ENCODE measurements around the gene DNAH8. TPM values are rescaled to one million over a fixed set of nuclear protein-coding genes. Genes with fewer than 3 reads are reported as not detected.

The DNAH8 gene
- total RNA-seq, 1 donor from 2014 or later = 14.6 TPM

DNA sequence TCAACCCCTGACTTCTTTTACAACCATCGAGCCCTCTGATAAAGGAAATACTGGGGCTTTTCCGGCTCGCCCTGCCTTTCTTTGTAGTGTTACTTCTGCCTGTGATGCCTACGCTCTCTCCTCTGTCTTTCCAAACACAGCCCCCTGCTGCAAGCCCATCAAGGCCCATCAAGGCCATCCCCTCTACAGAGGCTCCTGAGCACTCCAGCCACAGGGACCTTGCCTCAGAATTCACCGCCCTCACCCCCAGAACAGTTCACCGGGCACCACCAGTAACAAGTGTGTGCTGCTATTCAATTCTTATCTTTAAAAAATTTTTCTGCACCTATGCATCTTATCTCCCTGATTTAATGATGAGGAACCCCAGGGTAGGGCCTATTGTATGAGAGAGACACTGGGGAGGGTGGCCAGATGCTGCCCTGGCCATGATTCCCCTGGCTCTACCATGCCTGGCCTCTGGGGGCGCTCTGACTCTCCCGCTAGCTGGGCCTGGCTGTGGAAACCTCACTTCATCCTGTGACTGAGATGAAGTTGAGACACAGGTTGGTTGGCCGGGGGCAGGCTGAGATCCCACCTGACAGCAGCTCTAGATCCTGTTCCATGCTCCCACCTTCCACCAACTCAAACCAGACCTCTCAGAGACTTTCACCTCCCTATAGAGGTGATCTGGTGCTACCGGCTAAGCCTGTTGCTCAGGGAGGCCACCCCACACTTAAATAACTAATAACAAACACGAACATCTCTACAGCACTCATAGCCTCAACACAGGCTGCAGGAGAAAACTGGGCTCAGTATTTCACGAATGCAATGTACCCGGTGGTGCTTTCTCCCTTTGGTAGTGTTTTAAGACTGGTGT lies 314.3 kb downstream of the DNAH8 start:
- Histone ChIP-seq H3K27me3 (ENCODE audit: control insufficient read depth in 3 of 3, insufficient read depth in 3 of 3, low read length in 3 of 3) (peaks cover 7 to 22% (median 16%) of the 10 kb centered on the region in 3 donors), H3K9me3 (ENCODE audit: control insufficient read depth in 3 of 3, low read length in 3 of 3) (no peaks in the 10 kb centered on the region), H3K4me3 (ENCODE audit: low read length in 3 of 3) (no peak overlapping the region), H3K27ac (ENCODE audit: low read depth, low read length) (no peak overlapping the region), H3K36me3 (ENCODE audit: control insufficient read depth in 3 of 3, insufficient read depth in 3 of 3, low read length in 3 of 3) (no peaks in the 10 kb centered on the region), H3K4me1 (ENCODE audit: control insufficient read depth in 3 of 3, insufficient read depth in 3 of 3, low read length in 3 of 3) (no peaks in the 10 kb centered on the region), H3K9ac (ENCODE audit: low read depth in 1 of 3, low read length in 3 of 3) (no peak overlapping the region)

DNA sequence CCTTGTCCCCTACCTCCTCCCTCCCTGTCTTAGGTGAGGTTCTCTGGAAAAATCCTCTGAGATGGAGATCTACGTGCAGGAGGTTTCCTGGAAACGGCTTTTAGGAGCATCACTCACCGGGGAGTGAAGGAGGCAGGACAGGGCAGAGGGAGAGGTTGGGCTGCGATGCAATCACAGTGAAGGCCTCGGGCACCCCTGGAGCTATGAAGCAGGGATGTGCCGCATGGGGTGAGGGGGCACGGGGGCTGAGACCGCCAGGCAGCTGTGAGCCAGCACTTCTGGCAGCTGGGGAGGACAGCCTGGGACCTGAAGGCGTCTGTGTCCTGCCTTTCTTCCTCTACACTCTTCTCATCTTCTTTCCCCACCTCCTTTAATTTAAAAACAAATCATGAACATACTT lies 320.6 kb downstream of the DNAH8 start:
- H3K4me3 ChIP-seq (ENCODE audit: low read length in 3 of 3) = no peak overlapping the region
- no peaks in the 10 kb centered on the region for H3K4me1 ChIP-seq (ENCODE audit: control insufficient read depth in 3 of 3, insufficient read depth in 3 of 3, low read length in 3 of 3)
- peaks cover 37 to 56% (median 49%) of the 10 kb centered on the region in 3 donors for H3K27me3 ChIP-seq (ENCODE audit: control insufficient read depth in 3 of 3, insufficient read depth in 3 of 3, low read length in 3 of 3)
- no peaks in the 10 kb centered on the region for H3K9me3 ChIP-seq (ENCODE audit: control insufficient read depth in 3 of 3, low read length in 3 of 3)
- no peak overlapping the region for H3K9ac ChIP-seq (ENCODE audit: low read depth in 1 of 3, low read length in 3 of 3)
- H3K36me3 ChIP-seq (ENCODE audit: control insufficient read depth in 3 of 3, insufficient read depth in 3 of 3, low read length in 3 of 3) = no peaks in the 10 kb centered on the region
- no peak overlapping the region for H3K27ac ChIP-seq (ENCODE audit: low read depth, low read length)

DNA sequence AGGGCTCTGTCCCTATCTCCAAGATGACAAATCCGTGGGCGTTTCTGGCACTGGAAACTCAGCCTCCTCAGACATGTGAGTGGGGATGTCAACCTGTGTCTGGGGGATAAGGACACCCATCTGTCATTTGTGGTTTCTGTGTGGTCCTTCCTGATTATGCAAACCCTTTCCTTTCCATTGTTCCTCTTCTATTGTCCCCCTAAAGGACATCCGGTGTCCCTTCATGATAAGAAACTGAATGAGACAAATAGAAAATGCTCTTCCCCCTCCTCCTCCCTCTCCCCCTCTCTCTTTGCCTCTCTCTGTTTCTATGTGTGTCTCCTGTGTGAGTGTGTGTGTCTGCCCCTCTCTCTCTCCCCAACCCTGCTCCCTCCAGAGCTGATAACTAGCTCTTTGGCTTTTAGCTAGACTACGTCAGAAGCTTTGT lies 322.0 kb downstream of the DNAH8 start:
- H3K9ac ChIP-seq (ENCODE audit: low read depth in 1 of 3, low read length in 3 of 3) = no peak overlapping the region
- H3K4me3 ChIP-seq (ENCODE audit: low read length in 3 of 3) = no peak overlapping the region
- peaks cover 37 to 49% (median 47%) of the 10 kb centered on the region in 3 donors for H3K27me3 ChIP-seq (ENCODE audit: control insufficient read depth in 3 of 3, insufficient read depth in 3 of 3, low read length in 3 of 3)
- H3K27ac ChIP-seq (ENCODE audit: low read depth, low read length) = no peak overlapping the region
- no peaks in the 10 kb centered on the region for H3K4me1 ChIP-seq (ENCODE audit: control insufficient read depth in 3 of 3, insufficient read depth in 3 of 3, low read length in 3 of 3)
- no peaks in the 10 kb centered on the region for H3K9me3 ChIP-seq (ENCODE audit: control insufficient read depth in 3 of 3, low read length in 3 of 3)
- no peaks in the 10 kb centered on the region for H3K36me3 ChIP-seq (ENCODE audit: control insufficient read depth in 3 of 3, insufficient read depth in 3 of 3, low read length in 3 of 3)

DNA sequence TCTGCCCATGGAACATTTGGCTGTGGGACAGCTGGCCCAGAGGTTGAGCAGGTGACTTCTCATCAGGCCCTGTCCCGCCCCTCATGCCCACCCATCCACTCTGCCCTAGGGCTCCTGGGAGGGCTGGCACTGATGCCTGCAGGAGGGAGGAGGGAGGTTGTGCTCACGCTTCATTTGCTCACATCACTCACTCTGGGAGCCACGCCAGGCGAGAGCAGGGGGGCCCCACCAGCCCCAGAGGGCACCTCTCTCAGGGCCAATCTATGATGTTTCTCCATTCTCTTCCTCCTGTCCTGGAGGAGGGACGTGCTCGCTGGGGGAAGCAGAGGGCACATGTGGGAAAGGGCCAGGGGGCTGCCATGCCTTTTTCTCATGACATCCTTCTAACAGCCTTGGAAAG lies 322.6 kb downstream of the DNAH8 start:
- Histone ChIP-seq H3K27ac (ENCODE audit: low read depth, low read length) (no peak overlapping the region), H3K27me3 (ENCODE audit: control insufficient read depth in 3 of 3, insufficient read depth in 3 of 3, low read length in 3 of 3) (peaks cover 37 to 47% (median 46%) of the 10 kb centered on the region in 3 donors), H3K4me1 (ENCODE audit: control insufficient read depth in 3 of 3, insufficient read depth in 3 of 3, low read length in 3 of 3) (no peaks in the 10 kb centered on the region), H3K4me3 (ENCODE audit: low read length in 3 of 3) (no peak overlapping the region), H3K36me3 (ENCODE audit: control insufficient read depth in 3 of 3, insufficient read depth in 3 of 3, low read length in 3 of 3) (no peaks in the 10 kb centered on the region), H3K9ac (ENCODE audit: low read depth in 1 of 3, low read length in 3 of 3) (no peak overlapping the region), H3K9me3 (ENCODE audit: control insufficient read depth in 3 of 3, low read length in 3 of 3) (no peaks in the 10 kb centered on the region)

DNA sequence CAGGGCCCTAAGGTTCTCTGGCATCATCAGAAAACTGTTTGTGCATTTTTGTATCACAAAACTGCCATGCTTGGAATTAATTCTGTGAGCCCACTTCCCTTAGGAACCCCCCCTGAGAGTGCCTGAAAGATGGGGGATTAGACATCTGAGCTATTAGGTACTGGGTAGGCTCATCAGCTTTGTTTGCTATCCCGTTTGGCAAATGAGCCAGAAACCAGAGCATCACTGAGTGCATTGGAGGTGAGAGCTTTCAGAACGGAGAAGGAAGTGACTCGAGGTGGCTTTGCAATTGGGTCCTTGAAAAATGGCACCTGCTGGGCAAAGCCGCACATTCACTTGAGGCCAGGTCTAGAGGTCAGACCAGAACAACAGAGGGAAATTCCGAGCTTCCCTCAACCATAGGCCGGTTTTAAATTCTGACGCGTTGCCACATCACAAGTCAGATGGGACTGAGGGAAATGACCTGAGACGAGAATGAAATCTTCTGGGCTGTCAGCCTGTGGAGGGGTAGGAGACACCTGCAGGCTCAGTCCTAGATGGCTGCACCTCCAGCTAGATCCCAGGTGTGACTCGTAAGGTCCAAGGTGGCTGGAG lies 325.1 kb downstream of the DNAH8 start:
- Histone ChIP-seq H3K27ac (ENCODE audit: low read depth, low read length) (no peak overlapping the region), H3K9ac (ENCODE audit: low read depth in 1 of 3, low read length in 3 of 3) (no peak overlapping the region), H3K4me3 (ENCODE audit: low read length in 3 of 3) (no peak overlapping the region), H3K36me3 (ENCODE audit: control insufficient read depth in 3 of 3, insufficient read depth in 3 of 3, low read length in 3 of 3) (no peaks in the 10 kb centered on the region), H3K9me3 (ENCODE audit: control insufficient read depth in 3 of 3, low read length in 3 of 3) (no peaks in the 10 kb centered on the region), H3K4me1 (ENCODE audit: control insufficient read depth in 3 of 3, insufficient read depth in 3 of 3, low read length in 3 of 3) (no peaks in the 10 kb centered on the region), H3K27me3 (ENCODE audit: control insufficient read depth in 3 of 3, insufficient read depth in 3 of 3, low read length in 3 of 3) (peaks cover 33 to 38% (median 37%) of the 10 kb centered on the region in 3 donors)

DNA sequence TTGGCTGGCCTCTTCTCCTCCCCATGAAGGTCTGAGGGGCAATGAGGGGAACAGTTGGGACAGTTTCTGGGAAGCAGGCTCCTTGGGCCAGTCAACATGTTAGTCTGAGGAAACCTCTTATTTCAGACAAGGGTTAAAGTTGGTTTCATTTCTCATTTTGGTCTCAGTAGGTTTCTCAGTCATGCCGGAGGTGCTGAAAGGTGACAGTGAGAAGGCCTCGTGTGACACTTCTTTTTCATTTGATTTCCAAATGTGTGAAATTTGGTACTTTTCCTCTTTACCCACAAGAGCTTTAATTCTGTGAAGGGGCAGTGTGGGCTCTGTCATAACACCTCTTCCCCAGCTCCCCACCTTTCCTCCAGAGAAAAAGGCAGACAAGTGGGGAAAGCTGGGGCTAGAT lies 326.0 kb downstream of the DNAH8 start:
- no peaks in the 10 kb centered on the region for H3K36me3 ChIP-seq (ENCODE audit: control insufficient read depth in 3 of 3, insufficient read depth in 3 of 3, low read length in 3 of 3)
- H3K27me3 ChIP-seq (ENCODE audit: control insufficient read depth in 3 of 3, insufficient read depth in 3 of 3, low read length in 3 of 3) = peaks cover 31 to 37% (median 33%) of the 10 kb centered on the region in 3 donors
- no peaks in the 10 kb centered on the region for H3K4me1 ChIP-seq (ENCODE audit: control insufficient read depth in 3 of 3, insufficient read depth in 3 of 3, low read length in 3 of 3)
- no peak overlapping the region for H3K9ac ChIP-seq (ENCODE audit: low read depth in 1 of 3, low read length in 3 of 3)
- no peak overlapping the region for H3K27ac ChIP-seq (ENCODE audit: low read depth, low read length)
- no peaks in the 10 kb centered on the region for H3K9me3 ChIP-seq (ENCODE audit: control insufficient read depth in 3 of 3, low read length in 3 of 3)
- no peak overlapping the region for H3K4me3 ChIP-seq (ENCODE audit: low read length in 3 of 3)

DNA sequence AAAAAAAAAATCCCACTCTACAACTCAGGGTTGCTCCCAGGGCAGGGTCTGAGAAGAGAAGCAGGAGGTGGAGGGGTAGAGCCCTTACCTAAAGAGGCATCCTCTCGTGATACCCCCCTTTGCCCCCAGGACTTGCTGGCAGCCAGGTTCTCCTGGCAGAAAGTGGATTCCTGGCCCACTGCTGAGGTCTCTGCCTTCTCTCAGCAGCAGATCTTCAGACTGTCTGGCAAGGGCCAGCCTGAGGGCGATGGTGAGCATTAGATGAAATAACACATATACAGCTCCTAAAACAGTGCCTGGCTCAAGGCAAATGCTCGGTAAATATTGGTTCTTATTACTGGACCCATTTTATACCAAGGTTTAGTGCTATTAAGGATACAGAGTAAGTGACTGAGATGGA lies 328.7 kb downstream of the DNAH8 start:
- Histone ChIP-seq H3K27me3 (ENCODE audit: control insufficient read depth in 3 of 3, insufficient read depth in 3 of 3, low read length in 3 of 3) (peaks cover 33 to 36% (median 35%) of the 10 kb centered on the region in 3 donors), H3K9me3 (ENCODE audit: control insufficient read depth in 3 of 3, low read length in 3 of 3) (no peaks in the 10 kb centered on the region)

DNA sequence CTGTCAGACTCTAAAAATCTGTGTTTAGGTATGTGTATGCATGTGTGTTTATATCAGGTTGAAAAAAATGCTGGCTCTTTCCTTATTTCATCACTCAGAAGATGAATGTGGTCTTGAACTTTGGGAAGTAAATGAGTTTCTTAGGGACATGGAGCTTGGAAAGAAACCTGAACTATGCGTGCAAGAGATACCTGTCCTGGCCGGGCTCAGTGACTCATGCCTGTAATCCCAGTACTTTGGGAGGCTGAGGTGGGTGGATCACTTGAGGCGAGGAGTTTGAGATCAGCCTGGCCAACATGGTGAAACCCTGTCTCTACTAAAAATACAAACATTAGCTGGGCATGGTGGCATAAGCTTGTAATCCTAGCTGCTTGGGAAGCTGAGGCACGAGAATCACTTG lies 329.1 kb downstream of the DNAH8 start:
- Histone ChIP-seq H3K27me3 (ENCODE audit: control insufficient read depth in 3 of 3, insufficient read depth in 3 of 3, low read length in 3 of 3) (peaks cover 33 to 37% (median 35%) of the 10 kb centered on the region in 3 donors), H3K9ac (ENCODE audit: low read depth in 1 of 3, low read length in 3 of 3) (no peak overlapping the region), H3K27ac (ENCODE audit: low read depth, low read length) (no peak overlapping the region), H3K4me3 (ENCODE audit: low read length in 3 of 3) (no peak overlapping the region), H3K36me3 (ENCODE audit: control insufficient read depth in 3 of 3, insufficient read depth in 3 of 3, low read length in 3 of 3) (no peaks in the 10 kb centered on the region), H3K9me3 (ENCODE audit: control insufficient read depth in 3 of 3, low read length in 3 of 3) (no peaks in the 10 kb centered on the region), H3K4me1 (ENCODE audit: control insufficient read depth in 3 of 3, insufficient read depth in 3 of 3, low read length in 3 of 3) (peaks cover 0 to 5% (median 2%) of the 10 kb centered on the region in 3 donors)

More for the DNA sequence above, 328.7 kb downstream of the DNAH8 start:
- Histone ChIP-seq H3K36me3 (ENCODE audit: control insufficient read depth in 3 of 3, insufficient read depth in 3 of 3, low read length in 3 of 3) (no peaks in the 10 kb centered on the region), H3K27ac (ENCODE audit: low read depth, low read length) (no peak overlapping the region), H3K9ac (ENCODE audit: low read depth in 1 of 3, low read length in 3 of 3) (no peak overlapping the region), H3K4me3 (ENCODE audit: low read length in 3 of 3) (no peak overlapping the region), H3K4me1 (ENCODE audit: control insufficient read depth in 3 of 3, insufficient read depth in 3 of 3, low read length in 3 of 3) (peaks cover 0 to 2% (median 0%) of the 10 kb centered on the region in 3 donors)

DNA sequence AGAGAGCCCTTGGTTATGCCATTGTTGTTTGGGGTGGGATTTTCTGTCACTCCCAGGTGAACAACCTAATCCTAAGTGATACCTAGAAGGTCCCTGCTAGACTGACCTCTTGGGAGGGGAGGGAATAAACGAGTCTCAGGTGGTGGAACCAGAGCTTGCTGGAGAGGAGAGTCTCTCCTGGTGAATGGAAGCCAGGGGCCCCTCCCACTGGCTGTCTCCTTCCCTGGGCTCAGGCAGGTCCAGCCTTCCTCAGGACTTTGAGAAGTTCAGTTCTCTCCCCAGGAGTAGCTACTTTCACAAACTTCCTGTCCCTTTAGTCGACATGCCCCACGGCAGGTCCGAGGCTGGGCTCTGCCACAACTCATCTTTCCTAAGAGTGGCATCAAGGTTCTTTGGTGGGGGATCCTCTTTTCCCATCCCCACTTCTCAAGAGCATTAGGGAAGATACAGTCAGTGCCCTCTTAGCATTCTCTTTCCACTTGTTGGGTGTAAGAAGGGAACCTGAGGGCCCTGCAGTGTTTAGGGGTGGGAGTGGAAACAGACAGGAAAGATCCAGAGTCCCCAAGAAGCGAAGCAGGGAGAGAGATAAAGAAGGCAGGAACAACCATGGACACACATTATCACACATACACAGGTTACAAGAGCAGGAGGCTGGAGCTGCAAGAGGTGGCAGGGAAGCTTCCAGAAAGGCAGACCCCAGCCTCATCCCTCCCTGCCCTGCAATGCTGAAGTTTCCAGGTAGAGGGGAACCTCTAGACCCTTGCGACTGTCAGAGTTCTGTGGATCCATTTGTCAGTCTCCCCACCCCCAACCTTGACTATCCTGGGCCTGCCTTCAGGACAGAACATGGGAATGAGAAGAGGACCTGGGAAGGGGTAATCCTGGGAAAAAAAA lies 332.6 kb downstream of the DNAH8 start:
- Histone ChIP-seq H3K4me3 (ENCODE audit: low read length in 3 of 3) (no peak overlapping the region), H3K9me3 (ENCODE audit: control insufficient read depth in 3 of 3, low read length in 3 of 3) (no peaks in the 10 kb centered on the region), H3K36me3 (ENCODE audit: control insufficient read depth in 3 of 3, insufficient read depth in 3 of 3, low read length in 3 of 3) (no peaks in the 10 kb centered on the region), H3K27me3 (ENCODE audit: control insufficient read depth in 3 of 3, insufficient read depth in 3 of 3, low read length in 3 of 3) (peaks cover 42 to 59% (median 52%) of the 10 kb centered on the region in 3 donors), H3K27ac (ENCODE audit: low read depth, low read length) (no peak overlapping the region), H3K4me1 (ENCODE audit: control insufficient read depth in 3 of 3, insufficient read depth in 3 of 3, low read length in 3 of 3) (peaks cover 0 to 5% (median 2%) of the 10 kb centered on the region in 3 donors), H3K9ac (ENCODE audit: low read depth in 1 of 3, low read length in 3 of 3) (no peak overlapping the region)

All from skeletal muscle tissue (tissue), 4 donors.